HG03432 (cell line): ENCODE results near the gene FBXO22.
"Not testable (repeated sequence)": the region's sequence is repeated elsewhere in the genome, so short reads cannot be mapped to it uniquely, and the experiment has no call there.

Experiments
- ATAC-seq: cut with Tn5 transposase; IDR thresholded peaks from one replicate; pipeline ENCODE4 v1.9.1; 2021; ENCODE audit warnings: mild to moderate bottlenecking, moderate library complexity; ENCODE audit not compliant: unreplicated experiment

Gene FBXO22

GRCh38 chr15:75903331-75904239 lies at the start of gene FBXO22:
Gene FBXO22 (plus strand): TSS chr15:75903878. CDS start chr15:75903964, 86 bp downstream.
- peak; percentile 95 for ATAC-seq

- no peak for ATAC-seq
These were observed 45.8 kb upstream of the FBXO22 start for GRCh38 chr15:75857886-75858285.

GRCh38 chr15:75861750-75862402 lies 41.8 kb upstream of the FBXO22 start:
- no peak for ATAC-seq

- ATAC-seq: no peak
These were observed 40.9 kb upstream of the FBXO22 start for GRCh38 chr15:75862796-75863195.

- no peak for ATAC-seq
These were observed 39.2 kb upstream of the FBXO22 start for GRCh38 chr15:75864213-75865059.

- not testable (repeated sequence) for ATAC-seq
These were observed 37.6 kb upstream of the FBXO22 start for GRCh38 chr15:75866045-75866444.

GRCh38 chr15:75866916-75867315 lies 36.8 kb upstream of the FBXO22 start:
- ATAC-seq: no peak

GRCh38 chr15:75867449-75867848 lies 36.2 kb upstream of the FBXO22 start:
- ATAC-seq: no peak

- no peak for ATAC-seq
These were observed 35.7 kb upstream of the FBXO22 start for GRCh38 chr15:75868019-75868418.

GRCh38 chr15:75869446-75869845 lies 34.2 kb upstream of the FBXO22 start:
- ATAC-seq: no peak

GRCh38 chr15:75871589-75871988 lies 32.1 kb upstream of the FBXO22 start:
- ATAC-seq: not testable (repeated sequence)

- no peak for ATAC-seq
These were observed 31.2 kb upstream of the FBXO22 start for GRCh38 chr15:75872403-75872990.

- ATAC-seq: no peak
These were observed 19.6 kb upstream of the FBXO22 start for GRCh38 chr15:75884041-75884440.

GRCh38 chr15:75887178-75887577 lies 16.5 kb upstream of the FBXO22 start:
- no peak for ATAC-seq

GRCh38 chr15:75891895-75892294 lies 11.8 kb upstream of the FBXO22 start:
- no peak for ATAC-seq

- ATAC-seq: no peak
These were observed 7.9 kb upstream of the FBXO22 start for GRCh38 chr15:75895731-75896130.

- no peak for ATAC-seq
These were observed 3.1 kb upstream of the FBXO22 start for GRCh38 chr15:75900577-75900976.

- no peak for ATAC-seq
These were observed 1.5 kb upstream of the FBXO22 start for GRCh38 chr15:75902129-75902557.

- ATAC-seq: no peak
These were observed 1.6 kb downstream of the FBXO22 start for GRCh38 chr15:75905231-75905630.

GRCh38 chr15:75910355-75910754 lies 6.7 kb downstream of the FBXO22 start:
- ATAC-seq: not testable (repeated sequence)

GRCh38 chr15:75916978-75917377 lies 13.3 kb downstream of the FBXO22 start:
- ATAC-seq: no peak
